Right atrium auricular region (tissue), 2 donors: ENCODE measurements around the gene PRDM16. TPM values are rescaled to one million over a fixed set of nuclear protein-coding genes. Genes with fewer than 3 reads are reported as not detected.

Experiments
- DNase-seq: peaks from one replicate; pipeline ENCODE4 v3.0.0-alpha.2; 2019; ENCODE audit warnings: low spot score
- H3K27ac ChIP-seq, 2 donors: fragments of 200-600 bp; sonication (generic); 1 replicate in 1 of 2; 2 replicates in 1 of 2; pipeline ENCODE4 v1.5.1; 2016 to 2019
- H3K27me3 ChIP-seq, 2 donors: fragments of 200-600 bp; sonication (generic); one replicate each; pipeline versions ENCODE4 v1.5.1 to v1.6.0; 2017 to 2019
- H3K36me3 ChIP-seq: fragments of 200-600 bp; sonication (generic); one replicate; pipeline ENCODE4 v1.5.1; 2016
- H3K4me1 ChIP-seq, 2 donors: fragments of 200-600 bp; sonication (generic); one replicate each; pipeline versions ENCODE4 v1.5.1 to v1.6.0; 2017 to 2019
- H3K4me3 ChIP-seq, 2 donors: fragments of 200-600 bp; sonication (generic); 1 replicate in 1 of 2; 2 replicates in 1 of 2; pipeline ENCODE4 v1.5.1; 2017 to 2019; ENCODE audit warnings: mild to moderate bottlenecking in 1 of 2, moderate library complexity in 1 of 2
- H3K9me3 ChIP-seq, 2 donors: fragments of 200-600 bp; sonication (generic); one replicate each; pipeline ENCODE4 v1.5.1; 2019
- total RNA-seq, 2 donors: library from RNA; depleted of rRNA; stranded (reverse); fragments of >200 nt; gene quantifications; one replicate each; pipeline ENCODE4 v1.1.0, GENCODE V29; 2016
- TF ChIP-seq, protein P1 (sequence below), 2 donors: fragments of 200-600 bp; sonication (generic); IDR thresholded peaks; one replicate each; pipeline ENCODE4 v1.5.1; 2019; ENCODE audit warnings: antibody characterized with exemption in 2 of 2

The PRDM16 gene
- total RNA-seq, 2 donors from 2014 or later: 0.22 to 3.3 TPM

DNA sequence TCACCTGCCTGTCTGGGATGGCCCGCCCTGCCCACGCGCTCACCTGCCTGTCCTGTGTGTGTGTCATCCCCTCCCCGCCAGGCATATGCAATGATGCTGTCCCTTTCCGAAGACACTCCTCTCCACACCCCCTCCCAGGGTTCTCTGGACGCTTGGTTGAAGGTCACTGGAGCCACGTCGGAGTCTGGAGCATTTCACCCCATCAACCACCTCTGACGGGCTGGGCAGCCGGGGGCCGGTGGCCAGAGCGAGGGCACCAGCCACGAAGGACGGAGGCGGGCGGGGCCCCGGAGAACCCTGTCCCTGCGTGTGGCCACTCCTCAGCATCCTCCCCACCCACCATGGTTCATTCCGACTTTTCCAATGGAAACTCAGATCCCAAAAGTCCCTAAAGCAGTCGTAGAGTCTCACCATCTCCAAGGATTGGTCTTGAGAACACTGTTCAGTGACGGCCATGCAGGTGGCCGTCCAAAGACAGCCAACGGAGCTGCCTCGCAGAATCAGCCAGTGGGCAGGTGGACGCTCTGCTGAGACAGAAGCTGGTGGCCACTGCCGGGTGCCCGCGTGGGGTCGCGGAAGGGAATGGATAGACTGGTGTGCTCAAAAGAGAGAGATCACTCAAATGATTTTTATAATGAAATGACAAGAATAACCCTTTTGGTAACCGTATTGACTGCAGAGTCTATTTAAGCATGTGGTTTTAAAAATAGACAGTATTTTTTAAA lies 364.8 kb downstream of the PRDM16 start:
- no peak for DNase-seq
- H3K27ac ChIP-seq: no peak overlapping the region
- no peaks in the 10 kb centered on the region for H3K36me3 ChIP-seq
- H3K4me3 ChIP-seq: no peak overlapping the region
- no peaks in the 10 kb centered on the region for H3K27me3 ChIP-seq
- H3K9me3 ChIP-seq: no peaks in the 10 kb centered on the region
- TF ChIP-seq, protein P1, sequence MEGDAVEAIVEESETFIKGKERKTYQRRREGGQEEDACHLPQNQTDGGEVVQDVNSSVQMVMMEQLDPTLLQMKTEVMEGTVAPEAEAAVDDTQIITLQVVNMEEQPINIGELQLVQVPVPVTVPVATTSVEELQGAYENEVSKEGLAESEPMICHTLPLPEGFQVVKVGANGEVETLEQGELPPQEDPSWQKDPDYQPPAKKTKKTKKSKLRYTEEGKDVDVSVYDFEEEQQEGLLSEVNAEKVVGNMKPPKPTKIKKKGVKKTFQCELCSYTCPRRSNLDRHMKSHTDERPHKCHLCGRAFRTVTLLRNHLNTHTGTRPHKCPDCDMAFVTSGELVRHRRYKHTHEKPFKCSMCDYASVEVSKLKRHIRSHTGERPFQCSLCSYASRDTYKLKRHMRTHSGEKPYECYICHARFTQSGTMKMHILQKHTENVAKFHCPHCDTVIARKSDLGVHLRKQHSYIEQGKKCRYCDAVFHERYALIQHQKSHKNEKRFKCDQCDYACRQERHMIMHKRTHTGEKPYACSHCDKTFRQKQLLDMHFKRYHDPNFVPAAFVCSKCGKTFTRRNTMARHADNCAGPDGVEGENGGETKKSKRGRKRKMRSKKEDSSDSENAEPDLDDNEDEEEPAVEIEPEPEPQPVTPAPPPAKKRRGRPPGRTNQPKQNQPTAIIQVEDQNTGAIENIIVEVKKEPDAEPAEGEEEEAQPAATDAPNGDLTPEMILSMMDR (IDR thresholded peaks at IDR 0.05): no peak
- no peaks in the 10 kb centered on the region for H3K4me1 ChIP-seq

DNA sequence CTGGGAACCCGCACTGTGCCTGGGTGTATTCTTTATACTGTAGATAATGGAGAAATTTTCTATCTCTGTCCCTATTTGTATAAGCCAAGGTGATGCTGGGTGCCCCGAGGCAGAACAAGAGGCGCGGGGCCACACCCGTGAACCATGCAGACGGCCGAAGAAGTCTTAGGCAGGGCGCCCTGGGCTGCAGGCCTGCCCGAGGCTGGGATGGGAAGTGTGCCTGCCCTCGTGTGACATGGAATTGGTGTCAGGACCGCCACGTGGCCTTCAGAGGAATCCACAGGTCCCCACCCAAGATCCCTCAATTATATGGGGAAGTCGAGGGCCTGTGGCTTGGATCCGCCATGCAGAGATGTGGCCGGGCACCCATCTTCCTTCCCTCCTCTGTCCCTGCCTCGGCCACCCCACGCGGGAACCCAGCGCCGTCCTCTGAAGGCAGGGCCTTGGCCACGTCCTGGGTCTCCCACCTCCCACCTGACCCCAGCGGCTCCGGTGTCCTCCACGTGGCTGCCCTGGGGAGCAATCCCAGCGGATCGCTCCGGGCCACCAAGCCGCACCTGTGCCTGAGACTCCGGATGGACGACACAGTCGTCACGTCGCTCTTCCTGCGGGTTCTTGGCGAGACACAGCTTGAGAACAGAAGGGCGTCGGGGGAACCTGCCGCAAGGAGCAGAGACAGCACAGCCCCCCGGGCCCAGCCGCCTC lies 365.6 kb downstream of the PRDM16 start:
- TF ChIP-seq, protein P1 (IDR thresholded peaks at IDR 0.05): no peak
- Histone ChIP-seq H3K9me3 (no peaks in the 10 kb centered on the region), H3K36me3 (no peaks in the 10 kb centered on the region), H3K4me1 (no peaks in the 10 kb centered on the region), H3K27ac (no peak overlapping the region), H3K4me3 (no peak overlapping the region), H3K27me3 (no peaks in the 10 kb centered on the region)
- DNase-seq: no peak

DNA sequence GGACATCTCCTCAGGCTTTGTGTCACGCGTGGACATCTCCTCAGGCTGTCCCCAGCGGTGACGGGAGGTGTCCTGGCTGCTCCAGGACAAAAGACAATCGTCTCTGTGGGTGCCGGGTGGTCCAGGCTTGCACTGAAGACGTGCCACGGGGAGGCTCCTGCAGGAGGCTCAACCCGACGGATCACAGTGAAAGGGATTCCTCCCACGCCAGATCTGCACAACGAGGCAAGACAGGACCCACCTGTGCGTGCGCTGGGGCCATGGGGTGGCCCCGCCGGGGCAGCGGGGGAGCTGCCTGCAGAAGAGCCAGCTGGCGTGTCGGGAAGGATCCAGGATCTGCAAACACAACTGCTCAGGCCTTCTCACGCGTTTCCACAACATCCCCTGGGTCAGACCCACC lies 366.7 kb downstream of the PRDM16 start:
- TF ChIP-seq, protein P1 (IDR thresholded peaks at IDR 0.05): no peak
- Histone ChIP-seq H3K27me3 (no peaks in the 10 kb centered on the region), H3K4me1 (no peaks in the 10 kb centered on the region), H3K36me3 (no peaks in the 10 kb centered on the region), H3K9me3 (no peaks in the 10 kb centered on the region), H3K4me3 (no peak overlapping the region), H3K27ac (no peak overlapping the region)
- no peak for DNase-seq

DNA sequence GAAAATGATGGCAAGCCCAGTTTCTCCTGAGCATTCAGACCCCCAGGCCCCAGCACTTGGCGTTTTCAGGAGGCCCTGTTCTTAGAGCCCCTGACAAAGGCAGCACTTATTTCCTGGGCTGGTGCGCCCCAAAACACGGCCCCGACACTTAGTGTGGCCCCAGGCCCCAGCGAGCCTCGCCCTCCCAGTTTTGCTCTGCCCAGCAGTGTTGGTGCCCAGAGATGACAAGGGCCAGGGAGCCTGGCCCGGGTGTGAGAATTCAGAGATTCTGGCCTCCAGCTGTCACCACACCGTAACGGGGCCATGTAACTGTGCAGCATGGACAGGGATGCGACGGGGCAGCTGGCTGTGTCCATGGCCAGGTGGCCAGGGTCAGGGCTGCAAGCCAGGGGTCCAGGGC lies 367.4 kb downstream of the PRDM16 start:
- TF ChIP-seq, protein P1 (IDR thresholded peaks at IDR 0.05): no peak
- H3K4me1 ChIP-seq: no peaks in the 10 kb centered on the region
- H3K27me3 ChIP-seq: no peaks in the 10 kb centered on the region
- no peak for DNase-seq
- no peaks in the 10 kb centered on the region for H3K36me3 ChIP-seq
- H3K27ac ChIP-seq: no peak overlapping the region
- no peaks in the 10 kb centered on the region for H3K9me3 ChIP-seq
- H3K4me3 ChIP-seq: no peak overlapping the region

DNA sequence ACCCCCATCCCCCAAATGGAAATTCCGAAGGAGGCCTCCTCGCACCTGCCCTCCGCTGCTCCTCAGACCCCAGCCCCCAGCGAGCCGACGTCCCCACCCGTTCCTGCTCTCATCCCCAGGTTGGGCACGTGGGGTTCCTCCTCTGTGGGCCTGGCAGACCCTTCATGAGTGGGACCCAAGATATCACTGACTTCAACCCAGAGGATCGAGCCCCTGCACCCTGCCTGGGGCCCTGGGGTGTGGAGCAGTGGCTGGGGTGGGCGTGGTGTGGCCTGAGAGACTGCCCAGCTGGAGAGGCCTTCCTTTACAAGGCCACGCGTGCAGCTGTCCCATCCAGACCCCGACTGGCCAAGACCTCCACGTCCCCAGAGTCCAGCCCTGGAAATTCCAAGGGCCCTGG lies 367.9 kb downstream of the PRDM16 start:
- H3K27me3 ChIP-seq: no peaks in the 10 kb centered on the region

More for the DNA sequence above, 367.9 kb downstream of the PRDM16 start:
- TF ChIP-seq, protein P1 (IDR thresholded peaks at IDR 0.05): no peak
- Histone ChIP-seq H3K27ac (no peak overlapping the region), H3K9me3 (no peaks in the 10 kb centered on the region), H3K4me3 (no peak overlapping the region), H3K4me1 (no peaks in the 10 kb centered on the region), H3K36me3 (no peaks in the 10 kb centered on the region)
- no peak for DNase-seq
